ENCODE results near the gene KIF2C.
A peak's percentile ranks its signal among the peaks of the same experiment; 100 is the strongest.

Gene KIF2C

GRCh38 chr1:44739307-44740178 is at the start of gene KIF2C:
KIF2C (plus strand) TSS chr1:44739837; CDS start chr1:44739933, 96 bp downstream.
- DNase-seq (ENCODE audit: extremely low spot score) = peak; percentile 98
- CTCF ChIA-PET = interaction anchor here (0.6 to 1.4 kb wide), 2 partner anchors 8 to 43 kb away, joined by 4 to 6 read pairs; partner anchors contain the start of gene RNU5D-1
- POLR2A ChIA-PET = interaction anchor here (1.0 to 2.1 kb wide), 3 partner anchors 8 to 35 kb away, joined by 7 to 8 read pairs (median 7); partner anchors contain the start of genes RNU5D-1 and RPS8
- TF ChIP-seq L3MBTL2 (conservative IDR thresholded peaks at IDR 0.05) = peak; percentile 71
- no peak for TF ChIP-seq FOXK2 (IDR thresholded peaks at IDR 0.05)
- TF ChIP-seq ZNF384 (IDR thresholded peaks at IDR 0.05) = no peak
- no peak for TF ChIP-seq HDGF (IDR thresholded peaks at IDR 0.05; ENCODE audit: borderline replicate concordance)
- TF ChIP-seq FOXM1 (IDR thresholded peaks at IDR 0.05; ENCODE audit: borderline replicate concordance) = peak; percentile 96
- no peak for TF ChIP-seq SUZ12 (IDR thresholded peaks at IDR 0.05)
- peak; percentile 79 for TF ChIP-seq PKNOX1 (IDR thresholded peaks at IDR 0.05)
- no peak for TF ChIP-seq ARNT (IDR thresholded peaks at IDR 0.05)
- TF ChIP-seq BHLHE40 (IDR thresholded peaks at IDR 0.05; ENCODE audit: borderline replicate concordance) = no peak
- TF ChIP-seq ELF4 (IDR thresholded peaks at IDR 0.05) = no peak
- no peak for TF ChIP-seq NFRKB (IDR thresholded peaks at IDR 0.05)
- TF ChIP-seq TARDBP (IDR thresholded peaks at IDR 0.05) = no peak
- no peak for TF ChIP-seq CTBP1 (IDR thresholded peaks at IDR 0.05; ENCODE audit: borderline replicate concordance)
- no peak for TF ChIP-seq SP1 (IDR thresholded peaks at IDR 0.05)
- no peak for TF ChIP-seq LEF1 (IDR thresholded peaks at IDR 0.05; ENCODE audit: borderline replicate concordance)

- DNase-seq (ENCODE audit: extremely low spot score) = no peak
- TF ChIP-seq LEF1 (IDR thresholded peaks at IDR 0.05; ENCODE audit: borderline replicate concordance) = no peak
- TF ChIP-seq BHLHE40 (IDR thresholded peaks at IDR 0.05; ENCODE audit: borderline replicate concordance) = no peak
- no peak for TF ChIP-seq L3MBTL2 (conservative IDR thresholded peaks at IDR 0.05)
- TF ChIP-seq TARDBP (IDR thresholded peaks at IDR 0.05) = no peak
- no peak for TF ChIP-seq ELF4 (IDR thresholded peaks at IDR 0.05)
- ChIA-PET POLR2A (interaction anchor here (1.9 kb wide), 1 partner anchor 19 kb away, joined by 4 read pairs; the partner anchor contains the start of genes ARMH1 and TMEM53), CTCF (interaction anchor here (0.5 kb wide), 1 partner anchor 12 kb away, joined by 4 read pairs; no protein-coding TSS in a partner anchor)
Observed at GRCh38 chr1:44693159-44693558, 46.5 kb upstream of the KIF2C start.

- no peak for DNase-seq (ENCODE audit: extremely low spot score)
- ChIA-PET POLR2A (interaction anchor here (1.9 kb wide), 1 partner anchor 20 kb away, joined by 4 read pairs; the partner anchor contains the start of genes ARMH1 and TMEM53), CTCF (no interaction called here)
- no peak for TF ChIP-seq ELF4 (IDR thresholded peaks at IDR 0.05)
- no peak for TF ChIP-seq FOXM1 (IDR thresholded peaks at IDR 0.05; ENCODE audit: borderline replicate concordance)
- no peak for TF ChIP-seq HDGF (IDR thresholded peaks at IDR 0.05; ENCODE audit: borderline replicate concordance)
- no peak for TF ChIP-seq CTBP1 (IDR thresholded peaks at IDR 0.05; ENCODE audit: borderline replicate concordance)
- TF ChIP-seq LEF1 (IDR thresholded peaks at IDR 0.05; ENCODE audit: borderline replicate concordance) = no peak
- TF ChIP-seq PKNOX1 (IDR thresholded peaks at IDR 0.05) = no peak
- no peak for TF ChIP-seq SUZ12 (IDR thresholded peaks at IDR 0.05)
- TF ChIP-seq FOXA1 (IDR thresholded peaks at IDR 0.05) = no peak
- no peak for TF ChIP-seq BHLHE40 (IDR thresholded peaks at IDR 0.05; ENCODE audit: borderline replicate concordance)
- no peak for TF ChIP-seq FOXK2 (IDR thresholded peaks at IDR 0.05)
Observed at GRCh38 chr1:44693900-44694299, 45.7 kb upstream of the KIF2C start.

GRCh38 chr1:44694863-44695478 is 44.7 kb upstream of the KIF2C start:
- TF ChIP-seq FOXM1 (IDR thresholded peaks at IDR 0.05; ENCODE audit: borderline replicate concordance) = no peak
- ChIA-PET CTCF (interaction anchor here (0.7 to 0.9 kb wide), 2 partner anchors 22 to 303 kb away, joined by 3 to 6 read pairs; no protein-coding TSS in a partner anchor), POLR2A (no interaction called here)
- DNase-seq (ENCODE audit: extremely low spot score) = no peak

GRCh38 chr1:44695671-44696070 is 44.0 kb upstream of the KIF2C start:
- DNase-seq (ENCODE audit: extremely low spot score) = no peak
- ChIA-PET CTCF (interaction anchor here (0.9 kb wide), 1 partner anchor 21 kb away, joined by 3 read pairs; no protein-coding TSS in a partner anchor), POLR2A (interaction anchor here (3.1 kb wide), 1 partner anchor 26 kb away, joined by 13 read pairs; no protein-coding TSS in a partner anchor)
- TF ChIP-seq PKNOX1 (IDR thresholded peaks at IDR 0.05) = no peak
- TF ChIP-seq L3MBTL2 (conservative IDR thresholded peaks at IDR 0.05) = no peak
- no peak for TF ChIP-seq FOXK2 (IDR thresholded peaks at IDR 0.05)
- no peak for TF ChIP-seq ZNF384 (IDR thresholded peaks at IDR 0.05)
- no peak for TF ChIP-seq LEF1 (IDR thresholded peaks at IDR 0.05; ENCODE audit: borderline replicate concordance)
- TF ChIP-seq ELF4 (IDR thresholded peaks at IDR 0.05) = no peak
- TF ChIP-seq HDGF (IDR thresholded peaks at IDR 0.05; ENCODE audit: borderline replicate concordance) = no peak
- TF ChIP-seq BHLHE40 (IDR thresholded peaks at IDR 0.05; ENCODE audit: borderline replicate concordance) = no peak
- TF ChIP-seq SUZ12 (IDR thresholded peaks at IDR 0.05) = no peak
- no peak for TF ChIP-seq TARDBP (IDR thresholded peaks at IDR 0.05)
- TF ChIP-seq FOXM1 (IDR thresholded peaks at IDR 0.05; ENCODE audit: borderline replicate concordance) = no peak
- TF ChIP-seq NFRKB (IDR thresholded peaks at IDR 0.05) = no peak
- TF ChIP-seq ARNT (IDR thresholded peaks at IDR 0.05) = no peak
- no peak for TF ChIP-seq SP1 (IDR thresholded peaks at IDR 0.05)
- no peak for TF ChIP-seq FOXA1 (IDR thresholded peaks at IDR 0.05)
- no peak for TF ChIP-seq CTBP1 (IDR thresholded peaks at IDR 0.05; ENCODE audit: borderline replicate concordance)

Data from HEK293T (cell line).